CD4-positive, alpha-beta T cell treated with Interferon alpha-2 for 1 hour (primary cell): ENCODE results near the gene RIN3.
A peak's percentile ranks its signal among the peaks of the same experiment; 100 is the strongest.

Source experiments
- DNase-seq, 2 donors: peaks; one replicate each; pipeline ENCODE4 v3.0.0-alpha.2; 2020 to 2022

Gene RIN3

DNA sequence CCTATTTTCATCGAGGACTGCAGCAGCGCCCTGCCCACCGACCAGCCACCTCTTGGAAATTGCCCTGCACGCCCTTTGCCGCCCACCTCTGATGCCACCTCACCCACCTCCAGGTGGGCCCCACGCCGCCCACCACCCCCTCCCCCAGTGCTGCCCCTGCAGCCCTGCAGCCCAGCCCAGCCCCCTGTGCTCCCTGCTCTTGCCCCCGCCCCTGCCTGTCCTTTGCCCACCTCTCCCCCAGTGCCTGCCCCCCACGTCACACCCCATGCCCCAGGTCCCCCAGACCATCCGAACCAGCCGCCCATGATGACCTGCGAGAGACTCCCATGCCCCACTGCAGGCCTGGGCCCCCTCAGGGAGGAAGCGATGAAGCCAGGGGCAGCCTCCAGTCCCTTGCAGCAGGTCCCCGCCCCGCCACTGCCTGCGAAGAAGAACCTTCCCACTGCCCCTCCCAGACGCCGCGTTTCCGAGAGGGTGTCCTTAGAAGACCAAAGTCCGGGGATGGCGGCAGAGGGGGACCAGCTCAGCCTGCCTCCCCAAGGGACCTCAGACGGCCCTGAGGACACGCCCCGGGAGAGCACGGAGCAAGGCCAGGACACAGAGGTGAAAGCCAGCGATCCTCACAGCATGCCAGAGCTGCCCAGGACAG, 138.3 kb downstream of the RIN3 start:
- peak; percentile 34 to 51 for DNase-seq

DNA sequence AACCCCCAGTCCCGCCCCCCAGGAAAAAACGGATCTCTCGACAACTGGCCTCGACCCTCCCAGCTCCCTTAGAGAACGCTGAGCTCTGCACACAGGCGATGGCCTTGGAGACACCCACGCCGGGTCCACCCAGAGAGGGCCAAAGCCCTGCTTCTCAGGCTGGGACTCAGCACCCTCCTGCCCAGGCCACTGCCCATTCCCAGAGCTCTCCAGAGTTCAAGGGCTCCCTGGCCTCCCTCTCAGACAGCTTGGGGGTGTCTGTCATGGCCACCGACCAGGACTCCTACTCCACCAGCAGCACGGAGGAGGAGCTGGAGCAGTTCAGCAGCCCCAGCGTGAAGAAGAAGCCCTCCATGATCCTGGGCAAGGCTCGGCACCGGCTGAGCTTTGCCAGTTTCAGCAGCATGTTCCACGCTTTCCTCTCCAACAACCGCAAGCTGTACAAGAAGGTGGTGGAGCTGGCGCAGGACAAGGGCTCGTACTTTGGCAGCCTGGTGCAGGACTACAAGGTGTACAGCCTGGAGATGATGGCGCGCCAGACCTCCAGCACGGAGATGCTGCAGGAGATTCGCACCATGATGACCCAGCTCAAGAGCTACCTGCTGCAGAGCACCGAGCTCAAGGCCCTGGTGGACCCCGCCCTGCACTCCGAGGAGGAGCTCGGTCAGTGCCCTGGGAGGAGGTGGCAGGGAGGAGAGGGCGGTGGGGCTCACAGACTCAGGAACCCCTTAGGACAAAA, 139.0 kb downstream of the RIN3 start:
- DNase-seq: no peak

DNA sequence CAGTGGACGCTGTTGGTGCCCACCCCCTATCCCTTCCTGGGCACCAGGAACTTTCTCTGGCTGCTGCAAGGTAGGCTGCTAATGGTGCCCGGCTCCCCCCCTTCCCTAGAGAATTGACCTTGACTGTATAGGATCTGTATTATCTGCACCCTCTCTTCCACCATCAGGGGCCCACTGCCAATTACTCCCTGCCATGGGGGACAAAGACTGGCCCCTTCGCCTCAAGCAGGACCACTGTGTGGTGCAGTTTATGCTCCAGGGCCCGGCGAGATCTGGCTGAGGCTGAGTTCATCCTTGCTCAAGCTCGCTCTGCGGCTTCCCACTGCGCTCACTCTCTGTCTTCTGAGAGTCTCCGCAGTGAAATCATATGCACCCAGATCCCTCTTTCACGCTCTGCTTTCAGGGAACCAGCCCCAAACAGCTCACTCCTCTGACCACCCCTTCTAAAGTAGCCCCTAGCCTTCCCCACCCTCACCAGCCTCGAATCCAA, 139.6 kb downstream of the RIN3 start:
- DNase-seq: no peak

DNA sequence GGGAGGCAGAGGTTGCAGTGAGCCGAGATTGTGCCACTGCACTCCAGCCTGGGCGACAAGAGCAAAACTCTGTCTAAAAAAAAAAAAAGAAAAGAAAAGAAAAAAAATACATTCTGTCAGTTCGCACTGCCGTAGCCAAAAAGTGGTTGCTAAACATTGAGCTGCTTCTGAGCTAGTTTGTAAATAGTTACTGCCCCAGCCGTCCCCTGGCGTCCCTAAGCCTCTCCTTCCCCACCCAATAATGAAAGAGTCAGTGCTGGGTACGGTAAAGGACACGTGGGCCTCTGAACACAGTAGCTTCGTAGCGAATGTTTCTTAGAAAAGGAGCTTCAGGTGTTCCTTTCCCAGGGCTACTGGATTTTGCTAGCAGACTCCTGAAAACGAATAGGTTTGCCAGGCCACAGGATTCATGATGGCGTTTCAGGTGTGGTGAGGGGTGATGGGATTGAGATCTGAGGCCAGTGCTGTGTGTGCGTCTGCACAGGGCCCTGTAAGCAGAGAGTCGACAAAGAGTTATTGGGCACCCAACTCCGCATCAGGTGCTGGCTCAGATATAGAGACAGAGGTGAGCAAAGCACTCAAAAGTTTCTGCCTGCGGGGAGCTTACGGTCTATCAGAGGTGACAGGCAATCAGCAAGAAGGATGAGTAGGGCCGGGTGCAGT, 140.8 kb downstream of the RIN3 start:
- DNase-seq: no peak

DNA sequence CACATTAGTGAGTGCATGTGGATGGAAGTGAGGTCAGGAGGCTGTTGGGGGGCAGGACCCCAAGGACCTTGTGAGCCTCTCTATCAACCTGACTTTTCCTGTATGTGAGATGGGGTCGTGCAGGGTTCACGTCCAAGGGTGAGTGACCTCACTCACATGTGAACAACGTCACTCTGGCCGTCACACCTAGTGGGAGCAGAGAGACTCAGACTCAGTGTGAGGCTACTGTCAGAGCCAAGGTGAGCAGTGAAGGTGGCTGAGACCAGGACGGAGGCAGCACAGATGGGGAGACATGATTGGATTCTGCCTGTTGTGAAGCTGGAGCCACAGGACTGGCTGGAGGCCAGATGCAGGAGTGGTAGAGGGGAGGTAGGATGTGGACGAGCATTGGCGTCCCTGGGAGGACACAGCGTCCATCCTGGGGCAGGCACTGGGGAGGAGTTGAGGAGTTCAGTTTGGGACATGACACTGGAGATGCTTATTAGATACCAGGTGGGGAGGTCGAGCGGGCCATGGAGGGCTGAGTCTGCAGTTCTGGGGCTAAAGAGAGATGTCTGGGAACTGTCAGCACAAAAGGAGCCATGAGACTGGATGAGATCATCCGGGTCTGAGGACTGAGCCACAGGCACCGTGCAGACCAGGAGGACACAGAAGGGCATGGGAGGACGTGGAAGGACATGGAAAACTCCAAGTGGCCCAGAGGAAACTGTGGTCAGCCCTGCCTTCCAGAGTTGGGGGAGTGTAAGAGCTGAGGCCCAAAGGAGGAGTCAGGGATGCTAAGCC, 142.0 kb downstream of the RIN3 start:
- peak in 1 of 2 donors; percentile 31 for DNase-seq

DNA sequence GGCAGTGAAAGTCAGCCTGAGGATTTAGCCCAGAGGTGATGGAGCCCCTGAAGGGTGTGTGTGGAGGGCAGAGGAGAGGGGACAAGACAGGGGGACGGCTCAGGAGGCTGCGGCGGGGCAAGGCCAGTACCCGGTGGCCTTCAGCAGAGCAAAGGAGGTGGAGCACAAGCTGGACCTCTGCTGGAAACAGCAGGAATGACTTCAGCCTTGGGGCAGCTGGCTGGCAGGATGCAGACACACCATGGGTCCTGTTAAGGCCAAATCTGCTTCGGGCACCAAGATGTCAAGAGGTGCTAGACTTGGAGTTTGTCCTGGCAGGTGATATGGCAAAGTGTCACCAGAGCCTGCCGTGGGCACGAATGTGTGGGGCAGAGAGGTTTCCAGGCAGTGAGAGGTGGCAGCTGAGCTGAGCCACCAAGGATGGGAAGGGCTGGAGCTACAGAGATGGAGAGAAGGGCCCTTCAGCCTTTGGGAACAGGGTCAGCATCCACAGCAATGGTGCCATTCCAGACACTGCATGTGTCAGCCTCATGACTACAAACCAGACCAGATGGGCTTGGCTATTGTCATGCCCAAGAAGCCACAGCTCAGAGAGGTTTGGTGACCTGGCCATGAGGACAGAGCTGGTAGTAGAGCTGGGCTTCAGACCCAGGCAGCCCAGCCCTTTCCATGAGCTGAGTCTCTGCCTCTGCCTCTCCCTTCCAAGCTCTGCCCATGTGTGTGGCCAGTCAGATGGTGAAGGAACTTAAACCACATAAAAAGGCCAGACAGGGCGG, 142.9 kb downstream of the RIN3 start:
- DNase-seq: no peak

DNA sequence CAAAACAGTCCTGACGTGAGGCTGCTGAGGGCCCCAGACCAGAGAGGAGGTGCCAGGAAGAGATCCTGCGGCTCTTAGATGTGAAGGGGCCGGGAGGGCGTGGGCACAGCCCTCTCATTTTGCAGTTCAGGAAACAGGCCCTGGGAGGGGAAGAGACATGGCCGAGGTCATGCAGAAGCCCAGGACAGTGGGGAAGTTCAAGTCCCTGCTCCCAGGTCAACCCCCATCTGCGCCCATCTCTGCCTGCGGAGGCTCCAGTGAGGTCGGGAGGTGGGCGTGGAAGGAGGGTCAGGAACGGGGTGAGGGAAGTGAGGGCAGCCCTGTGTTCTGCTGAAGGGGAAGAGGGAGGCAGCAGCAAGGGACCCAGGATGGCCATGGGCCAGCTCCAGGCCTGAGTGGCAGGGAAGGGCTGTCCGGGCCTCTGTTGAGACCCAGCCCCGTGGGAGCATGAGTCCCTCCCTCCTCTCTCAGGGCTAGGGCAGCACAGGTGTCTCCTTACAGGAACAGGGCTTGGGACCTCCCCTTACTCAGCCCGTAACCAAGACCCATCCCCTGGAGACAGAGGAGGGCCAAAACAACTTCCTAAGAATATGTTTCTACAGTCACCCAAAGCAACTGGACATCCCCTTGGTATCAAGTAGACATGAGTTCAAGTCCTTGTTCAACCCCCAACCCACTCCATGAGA, 144.0 kb downstream of the RIN3 start:
- DNase-seq: peak in 1 of 2 donors; percentile 31

DNA sequence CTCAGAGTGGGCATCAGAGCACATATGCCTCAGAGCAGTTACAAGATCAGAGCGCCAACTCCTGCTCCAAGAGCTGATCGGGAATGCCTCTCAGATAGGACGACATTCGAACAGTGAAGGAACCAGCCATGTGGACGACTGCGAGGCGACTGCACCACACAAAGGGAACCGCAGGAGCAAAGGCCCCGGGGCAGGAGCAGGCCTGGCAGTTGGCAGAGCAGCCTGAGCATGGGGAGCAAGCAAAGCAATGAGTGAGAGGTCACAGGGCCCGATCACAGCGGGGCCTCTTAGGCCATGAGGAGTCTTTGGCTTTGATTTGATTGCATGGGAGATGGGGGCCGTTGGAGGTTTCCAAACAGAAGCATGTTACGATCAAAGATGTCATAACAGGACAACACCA, 144.6 kb downstream of the RIN3 start:
- DNase-seq: no peak

DNA sequence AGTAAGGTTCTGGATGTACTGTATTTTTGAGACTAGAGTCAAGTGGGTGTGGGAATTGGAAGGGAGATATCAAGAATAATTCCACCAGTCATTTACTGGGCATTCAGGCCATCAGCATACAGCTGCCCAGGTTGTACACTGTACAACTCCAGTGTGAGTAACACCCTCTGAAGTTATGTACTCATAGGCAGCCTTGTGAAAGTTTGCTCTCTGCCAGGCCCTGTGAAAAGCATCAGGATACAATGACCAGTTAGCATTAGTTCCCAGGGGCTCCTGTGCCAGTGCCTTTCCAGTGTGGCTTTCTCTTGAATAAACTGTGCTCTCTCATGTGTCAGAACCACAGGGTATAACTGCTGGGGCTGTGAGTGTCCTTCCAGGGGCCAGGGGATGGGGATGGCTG, 145.1 kb downstream of the RIN3 start:
- no peak for DNase-seq

DNA sequence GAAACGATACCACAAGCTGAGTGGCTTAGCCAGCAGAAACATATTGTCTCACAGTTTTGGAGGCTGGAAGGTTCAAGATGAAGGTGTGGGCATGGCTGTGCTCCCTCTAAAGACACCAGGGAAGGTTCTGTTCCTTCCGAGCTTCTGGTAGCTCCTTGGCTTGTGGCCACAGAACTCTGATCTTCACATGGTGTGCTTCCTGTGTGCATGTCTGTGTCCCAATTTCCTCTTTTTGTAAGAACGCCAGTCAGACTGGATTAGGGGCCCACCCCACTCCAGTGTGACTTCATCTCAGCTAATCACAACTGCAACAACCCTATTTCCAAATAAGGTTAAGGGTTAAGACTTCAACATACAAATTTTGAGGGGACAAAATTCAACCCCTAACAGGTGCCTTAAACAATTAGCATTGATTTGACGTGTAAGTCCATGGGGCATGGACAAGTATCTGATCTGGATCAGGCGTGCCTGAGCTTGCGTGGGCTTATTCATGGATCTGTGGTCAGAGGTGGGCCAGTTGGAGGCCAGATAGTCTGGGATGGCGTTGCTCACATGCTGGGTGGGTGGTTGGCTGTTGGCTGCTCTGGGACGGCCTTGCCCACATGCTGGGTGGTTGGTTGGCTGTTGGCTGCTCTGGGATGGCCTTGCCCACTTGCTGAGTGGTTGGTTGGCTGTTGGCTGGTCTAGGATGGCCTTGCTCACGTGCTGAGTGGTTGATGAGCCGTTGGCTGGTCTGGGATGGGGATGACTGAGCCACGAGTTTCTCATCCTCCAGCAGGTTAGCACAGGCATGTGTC, 146.4 kb downstream of the RIN3 start:
- peak in 1 of 2 donors; percentile 55 for DNase-seq

DNA sequence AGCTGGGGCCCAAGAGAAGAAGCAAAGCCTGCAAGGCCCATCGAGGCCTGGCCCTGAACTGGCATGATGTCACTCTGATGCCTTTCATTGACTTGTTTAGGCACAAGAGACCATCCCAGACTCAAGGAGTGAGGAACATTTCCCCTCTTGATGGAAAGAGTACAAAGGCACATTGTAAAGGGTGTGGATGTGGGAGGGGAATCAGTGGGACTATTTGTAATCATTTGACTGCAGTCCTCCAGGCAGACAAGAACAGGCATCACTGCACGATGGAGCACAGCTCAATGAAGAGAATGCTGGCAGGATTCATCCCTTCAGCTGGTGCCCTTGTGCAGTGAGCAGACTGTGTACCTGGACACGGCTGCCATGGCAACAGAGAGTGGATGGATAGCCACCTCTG, 147.0 kb downstream of the RIN3 start:
- DNase-seq: no peak

DNA sequence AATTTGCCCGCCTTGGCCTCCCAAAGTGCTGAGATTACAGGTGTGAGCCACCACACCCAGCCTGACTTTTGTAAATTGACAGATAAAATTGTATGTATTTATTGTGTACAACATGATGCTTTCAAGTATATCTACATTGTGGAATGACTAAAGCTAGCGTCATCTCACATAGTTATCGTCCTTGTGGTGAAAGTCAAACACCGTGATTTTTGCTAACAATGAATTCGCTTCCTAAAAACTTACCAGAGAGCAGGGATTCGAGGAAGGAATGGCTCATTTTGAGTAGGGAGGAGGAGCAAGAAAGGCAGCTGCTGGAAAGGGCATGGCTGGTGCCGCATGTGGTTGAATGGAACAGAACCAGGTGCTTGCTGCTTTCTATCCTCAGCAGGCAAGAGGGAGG, 149.5 kb downstream of the RIN3 start:
- DNase-seq: no peak

DNA sequence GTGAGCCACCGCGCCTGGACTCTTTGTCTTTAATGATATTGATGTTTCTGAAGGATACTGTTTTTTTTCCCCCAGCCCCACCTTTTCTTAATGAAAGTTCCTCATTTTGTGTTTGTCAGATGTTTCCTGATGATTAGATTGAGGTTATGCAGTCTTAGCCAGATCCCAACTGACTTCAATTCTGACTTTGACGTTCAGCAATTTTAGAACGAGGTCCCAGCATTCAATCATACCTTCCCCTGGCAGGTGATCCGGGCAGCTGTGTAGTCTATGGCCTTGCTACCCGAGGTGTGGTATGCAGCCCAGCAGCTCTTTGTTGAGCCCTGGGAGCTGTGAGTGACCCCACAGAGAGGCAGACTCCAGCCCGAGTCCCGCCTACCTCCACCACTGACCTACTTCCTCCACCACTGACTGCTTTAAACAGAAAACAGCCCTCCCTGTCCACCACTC, 152.1 kb downstream of the RIN3 start:
- DNase-seq: no peak

DNA sequence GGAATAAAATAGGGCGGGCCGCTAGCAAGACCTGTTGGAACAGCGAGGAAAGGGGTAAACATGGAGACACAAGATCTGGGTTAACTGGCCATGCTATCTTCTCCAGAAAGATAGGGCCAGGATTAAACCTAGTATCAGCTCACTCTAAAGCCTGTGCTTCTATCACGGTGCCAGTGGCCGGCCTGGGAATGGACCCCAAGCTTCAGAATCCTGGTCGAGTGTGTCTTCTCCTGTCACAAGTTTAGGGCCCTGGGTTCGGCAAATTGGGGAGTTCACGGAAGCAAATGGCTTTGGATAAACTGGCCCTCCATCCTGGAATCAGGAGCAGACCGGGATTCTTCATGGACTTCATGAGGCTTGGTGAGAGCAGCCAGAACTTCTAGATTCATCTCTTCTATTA, 152.7 kb downstream of the RIN3 start:
- no peak for DNase-seq

DNA sequence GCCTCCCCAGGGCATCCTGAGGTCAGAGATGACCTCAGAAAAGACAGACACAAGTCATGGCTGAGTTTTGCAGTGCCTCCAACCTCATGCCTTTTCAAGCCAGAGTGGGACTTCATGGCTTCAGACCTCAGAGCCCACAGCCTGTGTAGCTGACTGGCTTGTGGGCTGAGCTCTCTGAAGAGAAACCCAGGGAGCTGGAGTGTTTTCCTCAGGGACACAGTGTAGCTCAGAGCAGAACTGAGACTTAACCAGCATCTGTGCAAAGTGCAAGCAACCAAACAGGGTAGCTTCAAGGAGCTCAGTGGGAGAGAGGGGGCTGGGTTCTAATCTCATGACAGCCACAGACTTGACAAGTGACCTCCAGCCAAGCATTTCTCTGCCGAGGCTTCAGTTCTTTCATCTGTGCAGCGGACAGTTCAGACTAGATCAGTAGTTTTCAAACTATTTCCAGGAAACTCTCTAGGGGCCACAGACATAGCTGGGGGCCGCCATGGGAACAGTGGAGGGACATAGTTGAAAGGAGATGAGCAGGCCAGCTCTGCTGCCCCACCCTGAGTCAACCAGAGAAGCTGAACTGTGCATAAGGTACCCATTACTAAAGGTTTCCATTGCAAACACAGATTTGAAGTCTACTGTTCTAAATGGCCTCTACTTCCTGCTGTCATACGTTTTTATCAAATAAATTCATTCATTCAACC, 154.8 kb downstream of the RIN3 start:
- DNase-seq: no peak

DNA sequence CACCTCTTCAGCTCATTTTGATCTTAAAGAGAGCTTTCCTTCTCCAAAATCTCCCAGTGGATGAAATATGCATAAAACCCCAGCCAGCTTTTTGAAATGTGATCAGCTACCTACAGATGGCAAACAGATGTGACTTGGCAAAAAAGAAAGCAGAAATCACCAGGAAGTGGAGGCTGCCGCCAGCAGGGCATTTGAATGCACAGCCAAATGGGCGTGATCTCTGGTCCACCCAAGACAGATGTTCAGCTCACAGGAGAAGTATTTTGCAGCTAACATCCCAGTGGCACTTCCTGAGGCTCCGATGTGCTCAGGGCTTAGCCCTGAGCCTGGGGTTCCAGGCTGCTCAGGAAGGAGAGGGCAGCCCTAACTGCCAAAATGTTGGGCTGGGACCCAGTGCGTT, 156.6 kb downstream of the RIN3 start:
- no peak for DNase-seq

DNA sequence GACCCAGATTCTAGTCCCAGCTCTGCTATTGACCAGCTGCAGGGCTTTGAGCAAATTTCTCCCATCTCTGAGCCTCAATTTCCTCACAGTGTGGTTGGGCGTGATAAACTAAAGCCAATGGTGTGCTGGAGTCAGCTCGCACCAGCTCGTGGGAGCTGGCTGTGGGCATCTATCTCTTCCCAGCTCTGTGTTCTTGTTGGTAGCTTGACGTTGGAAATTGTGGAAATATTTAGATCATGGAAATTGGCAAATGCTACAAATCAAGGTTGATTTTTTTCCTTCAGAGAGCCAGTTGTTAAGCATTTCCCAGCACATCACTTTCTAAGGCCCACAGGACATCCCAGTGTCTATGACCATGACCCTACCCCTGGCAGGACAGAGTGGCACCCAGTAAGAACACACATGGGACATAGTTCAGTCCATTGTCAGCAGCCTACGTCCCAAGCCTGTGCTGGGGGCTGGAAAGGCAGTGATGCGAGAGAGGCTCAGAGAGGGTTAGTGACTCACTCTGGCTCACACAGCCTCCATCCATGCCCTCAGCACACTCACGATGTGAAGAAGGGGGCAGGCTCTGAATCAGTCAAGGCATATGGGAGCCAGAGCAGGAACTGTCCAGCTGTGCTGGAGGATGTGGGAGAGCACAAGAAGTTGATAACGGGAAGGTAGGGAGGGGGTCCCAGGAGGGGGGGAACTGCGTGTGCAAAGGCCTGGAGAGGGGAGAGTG, 157.2 kb downstream of the RIN3 start:
- DNase-seq: no peak

DNA sequence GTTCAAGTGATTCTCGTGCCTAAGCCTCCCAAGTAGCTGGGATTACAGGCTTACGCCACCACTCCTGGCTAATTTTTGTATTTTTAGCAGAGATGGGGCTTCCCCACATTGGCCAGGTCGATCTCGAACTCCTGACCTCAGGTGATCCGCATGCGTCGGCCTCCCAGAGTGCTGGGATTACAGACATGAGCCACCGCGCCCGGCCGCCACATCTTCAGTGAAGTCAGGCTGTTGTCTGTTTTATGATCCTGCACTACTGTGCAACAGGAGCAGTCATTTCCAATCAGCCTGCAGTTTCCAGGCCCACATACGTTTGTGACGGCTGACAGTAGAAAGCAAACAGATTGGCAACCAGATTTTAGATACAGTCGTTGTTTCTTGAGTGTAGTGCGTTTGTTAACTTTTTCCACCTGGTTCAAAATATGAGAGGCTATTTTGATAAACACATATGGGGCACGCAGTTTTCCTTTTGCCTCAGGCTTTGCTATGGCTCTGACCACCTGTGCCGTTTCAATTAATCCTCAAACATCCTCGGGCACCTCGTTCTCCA, 160.1 kb downstream of the RIN3 start:
- DNase-seq: no peak

DNA sequence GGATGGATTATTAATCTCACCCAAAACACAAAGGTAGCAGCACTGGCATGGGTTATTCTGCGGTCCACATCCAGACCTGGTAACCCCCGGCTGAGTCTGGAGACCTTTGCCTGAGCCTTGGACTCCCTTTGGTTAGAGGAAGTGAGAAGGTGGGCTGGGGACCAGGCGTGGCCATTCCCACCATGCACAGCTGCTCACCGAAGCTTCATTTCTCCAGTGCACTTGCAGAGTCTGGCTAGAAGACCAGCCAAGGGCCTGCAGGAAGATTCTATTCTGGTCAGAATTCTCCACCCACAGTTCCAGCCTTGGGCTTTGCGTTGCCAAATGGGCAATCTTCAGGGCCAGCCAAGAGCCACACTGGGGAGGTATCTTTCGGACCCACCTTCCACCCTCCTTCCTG, 161.8 kb downstream of the RIN3 start:
- DNase-seq: no peak
